AG08395 (cell line): ENCODE measurements around the gene EFNA2.
A peak's percentile ranks its signal among the peaks of the same experiment; 100 is the strongest.

ENCODE experiments used
- DNase-seq: peaks from one replicate; pipeline ENCODE4 v3.0.0; 2012; ENCODE audit warnings: mixed read lengths, low spot score

Gene EFNA2

DNA sequence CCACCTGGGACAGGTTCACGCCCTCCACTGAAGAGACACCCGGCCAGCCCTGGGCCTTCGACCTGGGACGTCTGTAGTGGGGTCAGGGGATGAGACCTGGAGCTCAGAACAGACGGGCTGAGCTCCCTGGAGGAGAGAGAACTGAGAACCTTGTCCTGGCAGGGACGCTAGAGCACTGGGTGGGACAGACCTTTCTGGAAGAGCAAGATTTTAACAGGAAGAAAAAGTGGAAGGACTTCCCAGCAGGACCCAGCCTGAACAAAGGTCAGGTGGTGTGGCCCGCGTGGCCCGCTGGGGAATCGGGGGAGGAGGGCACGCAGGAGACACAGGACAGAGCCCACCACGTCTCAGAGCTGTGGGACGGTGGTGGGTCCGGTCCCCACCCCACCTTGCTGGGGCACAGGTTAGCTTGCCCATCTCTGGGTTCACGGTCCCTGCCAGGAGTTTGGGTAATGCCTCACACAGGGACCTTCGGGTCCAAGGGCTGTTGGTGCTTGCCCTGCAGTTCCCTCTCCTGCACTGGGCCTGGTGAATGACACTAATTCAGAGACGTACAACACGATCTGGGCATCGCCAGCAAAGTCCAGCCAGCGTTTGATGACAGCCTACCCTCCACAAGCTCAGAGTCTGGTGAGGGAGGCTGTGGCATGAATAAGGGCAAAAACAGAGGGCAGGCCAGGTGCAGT is 1.2 kb upstream of the EFNA2 start:
- no peak for DNase-seq

DNA sequence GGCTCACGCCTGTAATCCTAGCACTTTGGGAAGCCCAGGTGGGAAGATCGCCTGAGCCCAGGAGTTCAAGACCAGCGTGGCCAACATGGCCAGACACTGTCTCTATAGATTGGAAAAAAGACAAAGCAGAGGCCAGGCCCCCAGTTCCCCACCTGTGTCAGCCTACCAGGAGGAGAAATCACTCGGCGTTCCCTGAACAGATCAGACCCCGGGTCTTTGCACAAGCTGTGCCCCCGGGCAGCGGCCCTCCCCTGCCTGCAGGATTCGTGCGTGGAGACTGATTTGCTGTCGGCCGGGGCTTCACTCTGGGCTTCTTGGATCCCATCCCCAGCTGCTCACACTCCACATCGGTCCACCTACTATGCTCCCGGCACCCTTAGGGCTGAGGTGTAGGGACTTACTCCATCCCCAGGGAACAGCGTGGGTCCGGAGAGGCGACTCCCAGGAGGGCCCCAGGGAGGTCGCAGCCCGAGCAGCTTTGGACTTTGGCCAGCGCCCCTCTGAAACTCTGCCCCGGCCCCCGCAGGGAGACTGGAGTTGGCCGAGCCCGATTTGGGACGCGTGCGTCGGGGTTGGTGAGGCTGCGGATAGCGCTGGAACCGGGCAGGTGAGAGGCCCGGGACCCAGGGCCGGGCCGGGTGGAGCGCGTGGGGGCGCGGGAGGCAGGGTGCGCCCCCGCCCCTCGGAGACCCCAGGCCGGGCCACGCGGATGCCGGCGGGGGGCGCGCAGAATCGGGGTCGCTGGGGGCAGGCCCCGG is 515 bp upstream of the EFNA2 start:
- DNase-seq: no peak

DNA sequence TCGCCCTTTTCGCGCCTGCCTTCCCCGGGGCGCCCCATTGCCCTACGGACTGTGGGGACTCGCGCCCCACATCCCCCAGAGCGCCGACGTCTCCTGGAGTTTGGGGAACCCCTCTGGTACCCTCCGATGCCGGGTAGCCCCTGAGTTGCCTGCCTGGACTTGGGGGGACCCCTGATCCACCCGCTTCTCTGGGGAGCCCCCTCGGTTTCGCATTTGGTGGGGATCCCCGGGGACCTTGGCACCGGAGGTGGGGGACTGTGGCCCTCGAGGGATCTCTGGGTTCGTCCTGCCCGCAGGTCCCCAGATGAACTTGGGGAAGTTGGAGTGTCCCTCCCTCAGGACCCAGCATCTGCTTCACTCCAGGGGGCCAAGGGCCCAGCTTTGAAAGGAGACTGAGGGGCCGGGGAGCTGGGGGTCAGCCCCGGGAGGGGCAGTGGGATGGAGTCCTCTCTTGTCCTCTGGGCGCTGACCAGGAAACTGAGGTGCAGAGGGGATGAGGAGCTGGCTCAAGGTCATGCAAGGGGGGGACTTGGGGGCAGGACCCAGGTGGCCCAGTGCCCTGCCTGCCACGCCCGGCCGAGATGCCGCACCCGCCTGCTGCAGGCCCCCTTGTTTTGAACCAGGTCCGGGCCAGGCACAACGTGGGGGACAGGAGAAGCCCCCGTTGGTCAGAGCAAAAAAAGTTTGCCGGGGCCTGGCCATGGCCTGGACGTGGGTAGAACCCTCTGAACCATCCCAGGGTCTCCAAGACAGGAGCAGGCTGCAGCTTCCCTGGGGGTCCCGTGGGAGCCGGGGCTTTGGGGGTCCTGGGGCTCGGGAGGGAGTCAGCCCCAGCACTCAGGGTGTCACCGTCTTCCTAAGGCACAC is 1.0 kb downstream of the EFNA2 start:
- DNase-seq: no peak

DNA sequence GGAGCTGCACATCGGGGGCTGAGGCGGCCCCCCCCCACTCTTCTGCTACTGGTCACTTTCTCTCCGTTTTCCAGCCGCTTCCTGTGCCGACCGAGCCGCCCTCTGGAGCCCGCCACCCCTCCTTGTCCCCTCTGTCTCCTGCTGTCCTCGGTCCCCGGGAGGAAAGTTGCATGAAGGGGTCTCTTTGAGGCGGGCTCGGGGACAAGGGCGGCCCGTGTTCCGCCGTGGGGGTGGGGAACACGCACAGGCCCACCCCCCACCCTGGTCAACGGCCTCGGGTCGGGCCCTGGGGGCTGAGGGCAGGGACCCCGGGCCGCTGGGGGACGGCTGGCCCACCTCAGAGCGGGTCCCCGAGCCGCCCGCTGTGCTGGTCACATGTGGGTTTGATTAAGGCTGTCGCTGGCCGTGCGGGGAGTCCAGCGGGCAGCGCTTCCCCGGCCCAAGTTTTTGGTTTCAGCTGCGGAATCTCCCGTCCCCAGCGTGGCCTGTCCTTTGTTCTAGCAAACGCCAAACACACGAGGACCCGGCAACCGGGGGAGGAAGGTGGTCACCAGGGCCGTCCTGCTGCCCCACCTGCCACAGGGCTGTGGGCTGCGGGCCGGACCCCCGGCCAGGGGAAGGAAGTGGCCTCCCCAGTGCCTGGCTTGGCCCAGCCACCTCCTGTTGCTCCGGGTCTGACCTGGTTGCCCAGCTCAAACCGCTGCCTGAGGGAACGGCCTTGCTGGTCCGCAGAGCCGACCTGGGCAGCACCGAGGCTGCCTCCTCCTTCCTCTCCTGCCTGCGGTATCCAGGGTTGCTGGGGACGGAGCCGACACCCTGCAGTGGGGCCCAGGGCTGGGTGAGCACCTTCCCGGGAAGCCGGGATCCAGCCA is 1.9 kb downstream of the EFNA2 start:
- peak; percentile 50 for DNase-seq

DNA sequence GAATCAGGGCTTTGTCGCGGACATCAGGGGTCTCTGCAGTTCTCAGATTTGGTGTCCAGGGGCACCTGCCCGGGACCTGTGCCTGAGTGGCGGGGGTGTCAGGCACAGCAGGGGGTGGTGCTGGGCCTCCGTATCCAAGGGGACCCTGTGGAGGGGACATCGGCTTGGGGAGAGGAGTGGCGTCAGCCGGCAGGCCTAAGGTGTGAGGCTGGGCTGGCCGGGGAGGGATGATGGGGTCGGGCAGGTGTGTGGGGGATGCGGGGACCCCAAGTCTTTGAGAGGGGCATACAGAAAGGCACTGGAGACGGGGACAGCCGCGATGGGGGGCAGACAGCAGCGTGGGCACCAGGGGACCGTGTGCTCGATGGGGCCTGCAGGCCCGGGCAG is 2.5 kb downstream of the EFNA2 start:
- no peak for DNase-seq

DNA sequence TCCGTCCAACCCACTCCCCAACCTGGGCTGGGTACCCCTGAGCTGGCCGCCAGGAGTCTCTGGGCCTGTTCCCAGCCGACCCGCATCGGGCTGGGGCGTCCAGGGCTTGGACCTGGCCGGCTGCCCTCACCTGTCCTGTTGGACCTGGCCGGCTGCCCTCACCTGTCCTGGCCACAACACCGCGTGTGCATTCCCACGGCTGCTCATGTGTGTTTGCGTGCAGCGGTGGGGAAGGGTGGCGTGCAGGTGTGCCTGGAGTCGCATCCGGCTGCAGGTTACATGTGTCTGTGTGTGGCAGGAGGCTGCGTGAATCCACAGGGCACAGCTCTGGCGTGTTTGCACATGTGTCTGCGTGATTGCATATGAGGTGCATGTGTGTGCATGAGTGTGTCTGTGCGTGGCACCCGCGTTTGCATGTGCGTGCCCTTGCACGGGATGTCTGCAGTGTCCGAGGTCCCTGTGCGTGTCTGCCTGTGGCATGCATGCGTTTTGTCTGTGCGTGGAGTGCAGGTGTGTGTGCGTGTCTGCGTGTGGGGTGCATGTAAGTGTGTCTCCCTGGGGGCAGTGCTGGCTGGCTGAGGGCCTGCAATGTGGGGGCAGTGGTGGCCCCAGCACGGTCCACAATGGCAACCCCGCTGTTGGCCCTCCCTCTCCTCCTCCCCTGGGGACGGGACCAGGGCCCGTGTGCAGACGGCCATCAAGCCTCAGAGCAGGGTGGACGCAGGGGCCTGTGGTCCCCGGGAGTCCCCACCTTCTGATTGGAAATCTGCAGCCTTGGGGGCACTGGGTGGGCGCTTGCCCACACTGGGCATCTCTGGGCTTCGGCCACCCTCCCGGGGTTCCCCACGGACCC is 3.4 kb downstream of the EFNA2 start:
- no peak for DNase-seq

DNA sequence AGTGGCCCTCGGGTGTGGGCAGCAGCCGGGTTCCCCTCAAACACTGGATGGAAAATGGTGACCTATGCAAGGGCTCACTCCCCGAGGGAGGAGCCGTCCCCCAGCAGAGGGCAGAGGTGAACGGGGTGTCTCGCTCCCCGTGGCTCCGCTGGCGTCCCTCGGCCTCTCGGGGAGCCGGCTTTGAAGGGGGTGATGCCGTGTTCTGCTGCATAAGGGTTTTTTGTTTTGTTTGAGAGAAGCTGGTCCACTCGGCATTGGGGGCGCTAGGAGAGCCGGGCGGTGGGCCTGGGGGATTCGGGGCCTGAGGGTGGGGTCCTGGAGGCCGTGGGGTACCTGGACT is 4.0 kb downstream of the EFNA2 start:
- no peak for DNase-seq

DNA sequence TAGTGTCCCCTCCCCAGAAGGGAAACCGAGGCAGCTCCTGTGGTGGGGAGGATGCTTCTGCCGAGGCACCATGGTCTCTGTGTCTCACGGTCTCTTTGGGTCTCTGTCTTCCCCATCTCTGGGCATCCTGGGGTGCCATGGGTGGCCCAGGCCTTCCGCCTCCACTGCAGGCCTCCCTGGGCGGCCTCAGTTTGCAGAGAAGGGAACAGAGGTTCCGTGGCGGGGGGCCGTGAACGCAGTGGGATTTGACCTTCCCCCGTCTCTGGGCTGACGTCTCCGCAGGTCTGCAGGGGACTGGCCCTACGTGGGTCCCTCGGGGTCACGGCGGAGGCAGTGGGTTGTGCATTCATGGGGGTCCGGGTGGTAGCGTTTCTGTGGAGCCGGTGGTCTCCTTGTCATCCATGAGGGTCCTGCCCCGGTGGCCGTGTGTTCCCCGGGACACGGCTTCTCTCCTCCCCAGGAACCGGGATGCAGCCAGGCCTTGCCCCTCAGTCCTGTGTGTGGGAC is 4.6 kb downstream of the EFNA2 start:
- no peak for DNase-seq

DNA sequence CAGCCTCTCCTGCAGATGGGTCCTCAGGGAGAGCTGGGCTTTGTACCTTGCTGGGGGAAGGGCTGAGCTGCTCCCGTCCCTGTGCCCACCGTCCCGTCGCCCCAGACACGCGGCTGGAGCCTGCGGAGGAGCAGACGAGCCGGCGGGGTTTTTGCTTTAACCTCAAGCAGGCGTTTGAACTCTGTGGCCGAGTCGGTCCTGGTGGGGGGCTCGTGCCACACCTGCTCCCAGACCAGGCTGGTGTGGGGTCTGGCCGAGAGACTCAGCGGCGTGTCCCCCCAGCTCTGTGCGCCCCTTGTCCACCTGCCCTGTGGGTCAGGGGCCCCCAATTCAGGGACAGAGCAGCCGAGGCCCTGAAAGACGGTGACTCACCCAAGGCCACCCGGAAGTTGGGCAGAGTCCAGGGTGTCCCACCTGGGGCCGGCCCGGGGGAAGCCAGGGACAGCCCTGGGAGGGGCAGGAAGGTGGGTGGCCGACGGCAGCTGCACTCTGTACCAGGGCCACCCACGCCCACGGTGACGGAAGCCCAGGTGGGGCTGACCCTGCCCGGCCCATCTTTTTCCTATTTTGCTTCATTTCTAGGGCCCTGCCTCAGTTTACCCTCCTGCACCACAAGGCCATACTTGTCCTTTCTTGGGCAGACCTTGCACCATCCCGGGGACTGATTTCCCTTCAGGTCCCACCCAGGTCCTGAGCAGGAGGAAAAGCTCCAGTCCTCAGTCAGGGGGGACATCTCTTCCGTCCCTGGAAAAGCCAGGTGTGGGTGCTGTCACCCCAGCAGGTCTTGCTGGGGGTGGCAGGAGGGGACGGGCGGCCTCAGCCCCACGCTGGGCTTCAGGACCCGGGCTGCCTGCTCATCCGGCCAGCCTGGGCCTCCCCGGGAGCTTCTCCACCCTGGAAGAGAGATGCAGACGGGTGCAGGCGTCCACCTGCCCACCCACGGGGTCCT is 5.3 kb downstream of the EFNA2 start:
- DNase-seq: no peak

DNA sequence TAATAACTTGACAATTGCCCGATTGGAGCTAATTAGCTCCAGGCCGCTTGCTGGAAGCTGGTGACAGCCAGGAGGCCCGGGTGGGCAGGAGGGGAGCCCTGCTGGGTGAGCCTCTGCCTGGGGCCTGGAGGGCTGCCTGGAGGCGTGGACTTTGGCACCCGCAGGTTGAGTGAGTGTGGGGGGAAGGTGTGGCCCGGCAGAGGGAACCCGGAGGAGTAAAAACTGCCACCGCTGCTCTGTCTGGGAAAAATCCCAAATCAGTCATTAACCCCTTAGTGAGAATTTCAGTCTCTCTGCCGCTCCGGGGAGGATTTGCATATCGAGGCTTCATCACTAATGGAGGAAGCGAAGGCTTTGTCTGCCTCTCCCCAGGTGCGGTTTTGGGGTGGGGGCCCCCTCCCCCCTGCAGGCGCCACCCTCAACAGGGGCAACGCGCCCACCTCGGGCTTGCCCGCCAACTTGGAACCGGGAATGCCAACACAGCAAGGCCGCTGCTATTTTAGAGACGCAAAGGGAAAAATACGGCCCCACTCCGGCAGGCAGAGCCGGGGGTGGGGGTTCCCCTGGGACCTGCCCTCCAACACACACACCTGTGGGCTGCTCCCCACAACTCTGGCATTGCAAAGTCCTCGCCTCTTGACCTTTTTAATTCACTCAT is 6.2 kb downstream of the EFNA2 start:
- no peak for DNase-seq

DNA sequence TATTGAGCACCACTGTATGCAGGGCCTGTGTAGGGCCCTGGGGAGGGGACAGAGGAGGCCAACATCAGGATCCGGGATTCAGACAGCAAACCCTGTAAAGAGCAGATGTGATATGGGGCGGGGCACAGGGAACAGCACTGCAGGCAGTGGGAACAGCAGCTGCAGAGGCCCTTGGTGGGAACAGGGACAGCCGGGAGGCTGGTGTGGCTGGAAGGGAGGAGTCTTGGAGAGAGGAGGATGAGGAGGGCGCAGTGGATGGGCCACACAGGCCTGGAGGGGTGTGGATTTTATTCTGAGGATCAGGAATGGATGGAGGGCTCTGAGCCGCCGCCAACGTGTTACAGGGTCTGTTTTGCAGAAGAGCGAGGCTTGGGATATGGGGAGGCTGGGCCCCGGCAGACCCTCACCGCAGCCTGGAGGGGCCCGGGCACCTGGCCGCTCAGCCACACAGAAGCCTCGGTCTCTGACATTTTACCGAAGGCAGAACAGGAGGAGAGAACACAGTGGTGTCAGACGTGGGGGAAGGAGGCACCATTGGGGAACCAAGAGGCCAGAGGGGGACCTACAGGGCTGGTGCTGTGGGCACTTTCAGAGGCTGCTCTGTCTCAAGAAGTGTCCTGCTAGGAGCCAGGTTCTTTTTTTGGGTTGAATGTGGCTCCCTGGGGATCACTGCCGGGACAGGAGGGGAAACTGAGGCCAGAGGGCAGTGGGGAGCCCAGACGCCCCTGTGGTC is 6.9 kb downstream of the EFNA2 start:
- no peak for DNase-seq

DNA sequence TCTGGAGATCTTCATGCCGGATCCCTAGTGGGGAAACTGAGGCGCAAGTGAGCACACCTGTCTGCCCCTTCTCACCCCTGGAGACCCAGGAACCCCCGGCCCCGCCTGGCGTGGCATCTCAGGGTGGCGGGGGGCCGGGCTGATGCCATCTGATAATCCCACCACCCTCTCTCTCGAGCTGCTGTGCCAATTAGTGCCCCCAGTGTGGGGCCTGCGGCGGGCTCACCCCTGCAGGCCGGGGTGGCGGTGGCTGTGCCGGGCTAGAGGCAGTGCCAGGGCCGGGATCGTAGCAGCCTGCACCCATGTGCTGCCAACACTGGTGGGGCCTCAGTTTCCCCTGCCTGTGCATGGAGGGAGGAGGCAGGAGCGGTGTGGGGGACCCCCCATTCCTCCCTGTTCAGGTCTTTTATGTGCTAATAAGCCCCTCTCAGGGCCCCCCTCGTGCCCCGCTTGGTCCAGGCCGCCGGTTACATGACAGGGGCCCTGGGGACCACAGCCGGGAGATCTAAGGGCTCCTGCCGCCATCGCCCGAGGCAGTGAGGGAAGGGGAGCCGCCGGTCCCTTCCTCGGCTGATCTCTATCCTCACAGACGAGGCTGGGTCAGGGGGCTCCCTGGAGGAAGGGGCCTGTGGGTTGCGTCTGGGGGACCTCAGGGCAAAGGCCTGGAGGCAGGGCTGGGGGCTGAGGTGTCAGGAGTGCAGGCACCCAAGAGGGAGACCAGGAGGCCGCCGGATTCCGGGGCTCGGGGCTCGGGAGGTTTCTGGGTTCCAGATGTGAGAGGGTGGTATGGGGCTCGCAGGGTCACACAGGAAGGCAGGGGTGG is 8.3 kb downstream of the EFNA2 start:
- no peak for DNase-seq

DNA sequence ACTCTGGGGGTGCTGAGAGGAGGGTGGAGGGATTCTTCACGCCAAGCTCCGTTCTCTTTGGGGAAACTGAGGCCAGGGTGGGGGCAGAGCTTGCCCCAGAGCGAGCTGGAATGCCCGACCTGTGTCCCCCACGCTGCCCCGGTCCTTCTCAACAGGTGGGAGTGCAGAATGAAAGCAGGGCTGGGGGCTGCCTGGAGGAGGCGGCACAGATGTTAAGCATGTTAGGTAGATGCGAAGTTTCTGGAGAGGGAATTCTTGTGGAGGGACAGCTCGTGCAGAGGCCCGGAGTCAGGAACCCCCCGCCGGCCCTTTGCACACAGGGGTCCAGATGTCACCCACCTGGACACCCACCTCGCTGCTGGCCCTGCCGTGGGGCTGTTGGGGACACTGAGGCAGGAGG is 9.0 kb downstream of the EFNA2 start:
- no peak for DNase-seq

DNA sequence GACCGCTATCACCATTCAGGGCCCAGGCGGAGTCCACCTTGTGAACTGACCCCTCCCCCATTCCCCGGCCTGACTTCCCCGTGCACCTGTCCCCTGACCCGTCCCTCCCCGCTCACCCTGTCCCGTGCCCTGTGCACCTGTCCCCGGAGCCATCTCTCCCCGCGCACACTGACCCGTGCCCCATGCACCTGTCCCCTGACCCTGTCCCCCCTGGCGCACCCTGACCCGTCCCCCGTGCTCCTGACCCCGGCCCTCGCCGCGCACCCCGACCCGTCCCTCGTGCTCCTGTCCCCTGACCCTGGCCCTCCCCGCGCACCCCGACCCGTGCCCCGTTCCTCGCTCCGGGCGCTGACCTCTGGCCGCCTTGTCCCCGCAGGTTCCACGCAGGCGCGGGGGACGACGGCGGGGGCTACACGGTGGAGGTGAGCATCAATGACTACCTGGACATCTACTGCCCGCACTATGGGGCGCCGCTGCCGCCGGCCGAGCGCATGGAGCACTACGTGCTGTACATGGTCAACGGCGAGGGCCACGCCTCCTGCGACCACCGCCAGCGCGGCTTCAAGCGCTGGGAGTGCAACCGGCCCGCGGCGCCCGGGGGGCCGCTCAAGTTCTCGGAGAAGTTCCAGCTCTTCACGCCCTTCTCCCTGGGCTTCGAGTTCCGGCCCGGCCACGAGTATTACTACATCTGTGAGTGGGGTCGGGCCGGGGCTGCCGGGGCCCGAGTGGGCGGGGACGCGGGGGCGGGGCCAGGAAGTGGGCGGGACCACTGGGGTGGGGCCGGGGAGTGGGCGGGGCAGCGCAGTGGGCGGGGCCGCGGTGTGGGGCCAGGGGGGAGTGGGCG is 9.7 kb downstream of the EFNA2 start:
- DNase-seq: peak; percentile 73

DNA sequence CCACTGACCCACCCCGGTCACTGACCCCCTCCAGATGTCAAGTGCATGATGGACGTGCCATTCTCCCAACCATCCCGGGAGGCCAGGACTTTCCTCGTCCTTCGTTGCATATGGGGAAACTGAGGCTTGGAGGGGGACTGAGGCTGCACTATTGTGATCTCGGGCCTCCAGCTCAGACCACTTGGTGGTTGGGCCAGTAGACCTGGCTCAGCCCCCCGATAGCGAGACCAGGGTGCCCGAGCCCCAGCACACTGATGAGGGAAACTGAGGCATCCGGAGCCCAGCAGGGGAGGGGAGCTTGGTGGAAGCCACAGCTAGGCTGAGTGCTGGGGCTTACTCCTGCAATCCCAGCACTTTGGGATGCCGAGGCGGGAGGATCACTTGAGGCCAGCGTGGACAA is 10.4 kb downstream of the EFNA2 start:
- DNase-seq: no peak

DNA sequence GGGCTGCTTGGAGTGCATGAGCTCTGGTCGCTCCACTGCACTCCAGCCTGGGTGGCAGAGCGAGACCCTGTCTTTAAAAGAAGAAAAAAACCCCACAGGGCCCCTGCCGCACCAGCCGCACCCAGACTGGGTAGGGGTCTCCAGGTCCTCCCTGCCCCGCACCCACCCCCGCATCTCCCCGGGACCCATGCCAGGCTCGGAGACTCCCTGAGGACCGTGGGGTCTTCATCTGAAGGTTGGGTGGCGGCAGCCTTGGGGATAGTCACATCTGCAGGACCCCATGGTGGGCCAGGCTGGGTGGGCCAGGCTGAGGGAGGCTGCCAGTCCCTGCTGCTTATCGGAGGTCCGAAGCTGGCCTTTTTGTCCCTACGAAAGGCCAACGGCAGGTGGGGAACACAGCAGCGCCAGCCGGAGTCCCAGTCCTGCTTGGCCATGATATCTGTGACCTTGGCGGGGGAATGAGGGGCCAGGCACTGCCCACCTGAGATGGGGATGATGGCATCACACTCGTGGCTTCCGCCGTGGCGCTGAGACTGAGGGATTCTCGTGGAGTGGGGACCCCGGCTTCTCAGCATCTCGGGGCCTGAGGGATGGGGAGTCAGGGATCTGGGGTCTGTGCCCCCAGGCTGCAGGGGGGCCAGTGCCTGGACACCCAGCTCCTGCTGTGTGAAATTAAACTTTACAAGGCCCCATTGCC is 11.1 kb downstream of the EFNA2 start:
- DNase-seq: no peak
